T-cell (primary cell): Measurements from ENCODE around the gene EMC9. TPM values are rescaled to one million over a fixed set of nuclear protein-coding genes. Genes with fewer than 3 reads are reported as not detected.

Experiments used
- ATAC-seq, 4 experiments: fragments of 200-7000 bp in 3 of 4; fragments of 150-1000 bp in 1 of 4; cut with Tn5 transposase; replicated peaks in 1 of 4; 1 replicate in 3 of 4; 2 replicates in 1 of 4; pipeline ENCODE4 v1.10.0; 2021; ENCODE audit warnings: moderate library complexity in 3 of 4, mild to moderate bottlenecking in 2 of 4, moderate number of reproducible peaks in 1 of 4
- CTCF ChIA-PET, 2 donors: fragments of 300-600 bp; sonication (Branson Sonifier 250); formaldehyde crosslinking; loops; one replicate each; lab custom pipeline; 2022; ENCODE audit warnings: antibody characterized with exemption in 2 of 2; lab: Charles Lee
- POLR2A ChIA-PET, 2 donors: fragments of 300-600 bp; sonication (Branson Sonifier 250); formaldehyde crosslinking; loops; one replicate each; lab custom pipeline; 2022; ENCODE audit warnings: antibody characterized with exemption in 2 of 2; lab: Charles Lee
- DNase-seq, 35 experiments: peaks; one replicate each; pipeline versions ENCODE4 v3.0.0 to v3.0.0-alpha.2; 2013 to 2023
- H3K27ac ChIP-seq: one replicate; pipeline ENCODE4 v1.5.1; 2013; ENCODE audit warnings: low read length
- H3K27me3 ChIP-seq, 2 experiments: replicated peaks in 1 of 2; 1 replicate in 1 of 2; 2 replicates in 1 of 2; pipeline versions ENCODE4 v1.6.1 to v1.7.0; 2013; ENCODE audit warnings: low read length in 1 of 2, mixed read lengths in 1 of 2; ENCODE audit not compliant: control insufficient read depth in 2 of 2, insufficient read depth in 2 of 2; ENCODE audit errors: extremely low read depth in 1 of 2
- H3K36me3 ChIP-seq, 2 donors: 1 replicate in 1 of 2; 2 replicates in 1 of 2; pipeline versions ENCODE4 v1.6.1 to v1.7.0; 2013; ENCODE audit warnings: low read length in 1 of 2; ENCODE audit not compliant: control insufficient read depth in 2 of 2, insufficient read depth in 1 of 2; ENCODE audit errors: extremely low read depth in 1 of 2
- H3K4me1 ChIP-seq, 2 experiments: 1 replicate in 1 of 2; 2 replicates in 1 of 2; pipeline versions ENCODE4 v1.6.1 to v1.7.0; 2013; ENCODE audit warnings: low read length in 2 of 2, mixed read lengths in 1 of 2; ENCODE audit not compliant: insufficient read depth in 2 of 2, control insufficient read depth in 1 of 2; ENCODE audit errors: extremely low read depth in 1 of 2
- H3K4me3 ChIP-seq, 2 donors: 1 replicate in 1 of 2; 2 replicates in 1 of 2; pipeline versions ENCODE4 v1.5.1 to v1.7.0; 2013; ENCODE audit warnings: mild to moderate bottlenecking in 2 of 2, low read length in 1 of 2, moderate library complexity in 1 of 2; ENCODE audit not compliant: control insufficient read depth in 1 of 2; ENCODE audit errors: extremely low read depth in 1 of 2
- H3K9me3 ChIP-seq: 2 replicates; pipeline ENCODE4 v1.7.0; 2013
- H3K27ac Mint-ChIP-seq, 2 donors: one replicate each; pipeline ENCODE4 v1.8.0; 2020 to 2021; ENCODE audit warnings: mild to moderate bottlenecking in 2 of 2, mixed read lengths in 2 of 2
- H3K27me3 Mint-ChIP-seq, 2 donors: one replicate each; pipeline ENCODE4 v1.8.0; 2021 to 2022; ENCODE audit warnings: mixed read lengths in 2 of 2
- H3K36me3 Mint-ChIP-seq: one replicate; pipeline ENCODE4 v1.8.0; 2021; ENCODE audit warnings: mixed read lengths
- H3K4me1 Mint-ChIP-seq, 3 donors: one replicate each; pipeline ENCODE4 v1.8.0; 2020 to 2022; ENCODE audit warnings: mixed read lengths in 3 of 3, mild to moderate bottlenecking in 1 of 3
- H3K4me3 Mint-ChIP-seq, 3 donors: one replicate each; pipeline ENCODE4 v1.8.0; 2020 to 2022; ENCODE audit warnings: mild to moderate bottlenecking in 3 of 3, mixed read lengths in 3 of 3, moderate library complexity in 3 of 3
- H3K9me3 Mint-ChIP-seq, 3 donors: one replicate each; pipeline ENCODE4 v1.8.0; 2020 to 2022; ENCODE audit warnings: mixed read lengths in 3 of 3
- WGBS: methylation state at CpG from one replicate; pipeline ENCODE4 v1.1.5; 2013; ENCODE audit warnings: missing lambda C conversion rate; ENCODE audit not compliant: insufficient coverage; 5-methylcytosine and 5-hydroxymethylcytosine counted together
- total RNA-seq, 35 experiments: library from RNA in 6 of 35; stranded (reverse) in 6 of 35; fragments of 120-200 nt in 1 of 35; gene quantifications; one replicate each; pipeline versions ENCODE4 v1.2.1 to v1.2.4 and lab custom pipeline; 2013 to 2026

EMC9 gene
- total RNA-seq, 5 donors from 2014 or later (not counting 1 experiment from before 2014, with no cell fraction given): 9.3 to 29.8 (median 20.8) TPM

DNA sequence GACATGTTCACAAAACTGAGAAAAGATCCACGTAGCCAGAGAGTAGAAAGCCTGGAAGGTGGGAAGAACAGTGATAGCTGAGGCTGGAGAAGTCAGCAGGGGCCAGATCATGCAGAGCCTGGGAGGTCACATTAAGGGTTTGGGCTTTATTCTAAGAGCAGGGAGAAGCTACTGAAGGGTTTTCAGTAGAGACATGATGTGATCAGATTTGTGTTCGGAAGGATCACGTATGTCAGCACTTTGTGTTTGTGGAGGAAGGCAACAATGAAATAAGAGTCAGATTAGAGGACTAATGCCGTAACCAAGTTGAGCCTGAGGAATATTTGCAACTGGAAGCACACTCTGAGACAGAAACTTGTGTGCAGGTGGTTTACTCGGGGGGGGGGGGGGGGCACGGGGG, 51.5 kb downstream of the EMC9 start:
- ChIA-PET POLR2A (no interaction called here), CTCF (interaction anchor here (0.6 to 7.6 kb wide), 14 partner anchors 8 to 501 kb away, joined by 3 to 96 read pairs (median 5); partner anchors contain the start of gene IRF9 (in 1 of the 2))
- peaks cover 12 to 31% (median 21%) of the 10 kb centered on the region in 3 donors for H3K4me1 Mint-ChIP-seq
- ATAC-seq: no peak
- no peak overlapping the region for H3K4me3 ChIP-seq
- no peaks in the 10 kb centered on the region for H3K27me3 Mint-ChIP-seq
- DNase-seq: no peak
- H3K36me3 Mint-ChIP-seq: no peaks in the 10 kb centered on the region
- H3K27ac ChIP-seq: no peak overlapping the region
- H3K4me1 ChIP-seq: peaks cover 0 to 16% of the 10 kb centered on the region in 2 experiments
- no peak overlapping the region for H3K27ac Mint-ChIP-seq
- no peaks in the 10 kb centered on the region for H3K9me3 Mint-ChIP-seq
- no peaks in the 10 kb centered on the region for H3K27me3 ChIP-seq
- WGBS: 100% methylated on average over 3 of the region's 6 CpGs
- no peak overlapping the region for H3K4me3 Mint-ChIP-seq
- no peaks in the 10 kb centered on the region for H3K9me3 ChIP-seq
- no peaks in the 10 kb centered on the region for H3K36me3 ChIP-seq

Other genes starting within 250 kb of the EMC9 start
- gene DHRS4, start 187.8 kb downstream of the EMC9 start, total RNA-seq: 10 to 100 TPM; 11.1 to 21.4 (median 17.5) TPM
- gene DHRS4L2, start 152.7 kb downstream of the EMC9 start, total RNA-seq: 10 to 100 TPM; 14.0 to 21.9 (median 16.4) TPM
- 1 to 10 TPM in 1 of 5 donors, under 1 TPM in 4; 0.38 to 1.9 (median 0.59) TPM for gene CARMIL3, start 89.6 kb downstream of the EMC9 start, total RNA-seq
- not detected for gene CPNE6, start 70.0 kb downstream of the EMC9 start, total RNA-seq
- 10 to 100 TPM; 11.8 to 35.5 (median 29.4) TPM for gene PCK2, start 47.3 kb downstream of the EMC9 start, total RNA-seq
- gene DCAF11, start 26.8 kb downstream of the EMC9 start, total RNA-seq: 10 to 100 TPM; 78.5 to 94.1 (median 89.6) TPM
- gene NRL, start 26.6 kb downstream of the EMC9 start, total RNA-seq: 1 to 10 TPM; 1.9 to 3.7 (median 3.4) TPM
- 1 to 10 TPM; 2.5 to 3.5 (median 3.2) TPM for gene FITM1, start 10.9 kb downstream of the EMC9 start, total RNA-seq
- gene PSME1, start 5.4 kb downstream of the EMC9 start, total RNA-seq: 100 to 1,000 TPM; 221 to 291 (median 259) TPM
- 100 to 1,000 TPM; 130 to 192 (median 159) TPM for gene PSME2, start 5.0 kb upstream of the EMC9 start, total RNA-seq
- 100 to 1,000 TPM in 3 of 5 donors, 10 to 100 TPM in 2; 67.7 to 131 (median 100) TPM for gene RNF31, start 5.9 kb upstream of the EMC9 start, total RNA-seq
- 100 to 1,000 TPM; 201 to 285 (median 215) TPM for gene IRF9, start 19.7 kb upstream of the EMC9 start, total RNA-seq
- gene REC8, start 30.5 kb upstream of the EMC9 start, total RNA-seq: 10 to 100 TPM; 32.4 to 82.5 (median 41.5) TPM
- gene IPO4, start 47.2 kb upstream of the EMC9 start, total RNA-seq: 10 to 100 TPM; 34.4 to 53.4 (median 39.6) TPM
- 10 to 100 TPM; 19.0 to 29.5 (median 21.8) TPM for gene TM9SF1, start 53.9 kb upstream of the EMC9 start, total RNA-seq
- gene TSSK4, start 64.1 kb upstream of the EMC9 start, total RNA-seq: 1 to 10 TPM in 2 of 5 donors, under 1 TPM in 3; 0.35 to 1.4 (median 0.44) TPM
- gene CHMP4A, start 71.9 kb upstream of the EMC9 start, total RNA-seq: 10 to 100 TPM; 81.9 to 99.6 (median 92.8) TPM
- gene MDP1, start 74.5 kb upstream of the EMC9 start, total RNA-seq: 10 to 100 TPM in 3 of 5 donors, 1 to 10 TPM in 2; 7.2 to 17.5 (median 12.1) TPM
- gene NEDD8, start 90.8 kb upstream of the EMC9 start, total RNA-seq: 100 to 1,000 TPM in 4 of 5 donors, 10 to 100 TPM in 1; 92.1 to 107 (median 101) TPM
- gene GMPR2, start 91.3 kb upstream of the EMC9 start, total RNA-seq: 10 to 100 TPM; 53.8 to 81.2 (median 64.0) TPM
- 100 to 1,000 TPM; 119 to 160 (median 139) TPM for gene TINF2, start 101.0 kb upstream of the EMC9 start, total RNA-seq
- 10 to 100 TPM in 2 of 5 donors, 1 to 10 TPM in 3; 4.9 to 13.5 (median 9.4) TPM for gene TGM1, start 121.6 kb upstream of the EMC9 start, total RNA-seq
- gene RABGGTA, start 130.0 kb upstream of the EMC9 start, total RNA-seq: 10 to 100 TPM; 49.3 to 66.5 (median 62.4) TPM
- gene DHRS1, start 158.2 kb upstream of the EMC9 start, total RNA-seq: 10 to 100 TPM; 34.2 to 47.6 (median 39.1) TPM
- gene NOP9, start 158.3 kb upstream of the EMC9 start, total RNA-seq: 10 to 100 TPM; 29.7 to 33.2 (median 30.8) TPM
- 10 to 100 TPM; 13.0 to 22.8 (median 20.8) TPM for gene CIDEB, start 166.4 kb upstream of the EMC9 start, total RNA-seq
- 10 to 100 TPM; 18.6 to 25.2 (median 20.3) TPM for gene LTB4R2, start 168.5 kb upstream of the EMC9 start, total RNA-seq
- gene LTB4R, start 169.9 kb upstream of the EMC9 start, total RNA-seq: 10 to 100 TPM; 17.0 to 29.0 (median 18.0) TPM
- gene ADCY4, start 193.5 kb upstream of the EMC9 start, total RNA-seq: 10 to 100 TPM in 1 of 5 donors, 1 to 10 TPM in 4; 7.8 to 10.4 (median 8.5) TPM
- gene RIPK3, start 198.4 kb upstream of the EMC9 start, total RNA-seq: 10 to 100 TPM; 26.2 to 68.3 (median 59.2) TPM
- gene NFATC4, start 226.6 kb upstream of the EMC9 start, total RNA-seq: under 1 TPM in 4 of 5 donors, not detected in 1; 0.16 to 0.82 (median 0.39) TPM